ENCODE results near the gene DRC1. TPM values are rescaled to one million over a fixed set of nuclear protein-coding genes. Genes with fewer than 3 reads are reported as not detected.

DRC1 gene
- total RNA-seq, 1 experiment from 2014 or later = not detected

GRCh38 chr2:26356111-26356510, 45.6 kb upstream of the DRC1 start:
- peaks cover 100% of the 10 kb centered on the region for H3K79me2 ChIP-seq (ENCODE audit: insufficient read depth, low read length)

More at GRCh38 chr2:26356111-26356510, 45.6 kb upstream of the DRC1 start:
- H3K36me3 ChIP-seq (ENCODE audit: control insufficient read depth in 1 of 2, insufficient read depth in 2 of 2, low read length in 2 of 2) = no peaks in the 10 kb centered on the region
- POLR2A ChIA-PET = interaction anchor here (4.1 kb wide), 1 partner anchor 10 kb away, joined by 30 read pairs; the partner anchor contains the start of genes ADGRF3 and SELENOI
- H3K27me3 ChIP-seq (ENCODE audit: insufficient read depth, low read length) = no peaks in the 10 kb centered on the region
- H3K9me2 ChIP-seq (ENCODE audit: insufficient read depth) = no peaks in the 10 kb centered on the region
- peak overlapping the region; percentile 33 for H3K27ac ChIP-seq (ENCODE audit: low read depth, low read length)
- H3K9me3 ChIP-seq (ENCODE audit: control insufficient read depth in 1 of 2, insufficient read depth in 1 of 2, low read depth in 1 of 2, low read length in 2 of 2) = no peaks in the 10 kb centered on the region
- CTCF ChIA-PET = no interaction called here
- RAD21 ChIA-PET (ENCODE audit: low non-redundant PET in 1 of 2, low total read pairs in 2 of 2, uncharacterized antibody in 2 of 2, unreplicated experiment in 2 of 2) = no interaction called here
- intact Hi-C loops (cut with micrococcal nuclease) = no loop called here
- no TSS peak for BruUV-seq (replicated peaks)
- no peak overlapping the region for H2AFZ ChIP-seq (ENCODE audit: low read depth, low read length, poor library complexity, severe bottlenecking)
- H4K20me1 ChIP-seq (ENCODE audit: insufficient read depth) = peaks cover 8% of the 10 kb centered on the region; the same call in 1 of the 2 replicates
- ATAC-seq (no peak), DNase-seq (ENCODE audit: low read depth, low spot score) (no peak)
- peaks cover 31 to 69% of the 10 kb centered on the region in 2 experiments for H3K4me1 ChIP-seq (ENCODE audit: control insufficient read depth in 1 of 2, insufficient read depth in 2 of 2, low read length in 2 of 2)
- peak overlapping the region in 1 of 2 experiments; percentile 41; a peak in 2 of 4 replicates for H3K4me3 ChIP-seq (replicated peaks in 1 of 2; ENCODE audit: low read depth in 1 of 2, low read length in 2 of 2)
- H3K9ac ChIP-seq (ENCODE audit: low read length) = peak overlapping the region; percentile 54
- TF ChIP-seq ATF3 (IDR thresholded peaks at IDR 0.05) (no peak), CTCF (IDR thresholded peaks at IDR 0.05 in 2 of 3, conservative IDR thresholded peaks at IDR 0.05 in 1 of 3; ENCODE audit: borderline replicate concordance in 1 of 3, insufficient read depth in 1 of 3, low read depth in 2 of 3, low read length in 2 of 3) (no peak), SIN3A (IDR thresholded peaks at IDR 0.05; ENCODE audit: low read depth) (no peak), RAD21 (IDR thresholded peaks at IDR 0.05; ENCODE audit: low read depth) (no peak), ZFX (IDR thresholded peaks at IDR 0.05) (no peak), MAX (IDR thresholded peaks at IDR 0.05) (no peak), CBX3 (IDR thresholded peaks at IDR 0.05; ENCODE audit: low read depth) (no peak), CEBPB (IDR thresholded peaks at IDR 0.05; ENCODE audit: low read depth) (no peak), ELF1 (IDR thresholded peaks at IDR 0.05; ENCODE audit: borderline replicate concordance, low read depth) (no peak), POLR2AphosphoS5 (IDR thresholded peaks at IDR 0.05; ENCODE audit: low read depth, low read length) (no peak), EZH2 (IDR thresholded peaks at IDR 0.05) (no peak), FOSL1 (IDR thresholded peaks at IDR 0.05; ENCODE audit: low read depth) (no peak), SRF (IDR thresholded peaks at IDR 0.05; ENCODE audit: low read depth) (no peak), ZNF274 (IDR thresholded peaks at IDR 0.05; ENCODE audit: low read depth, low read length) (no peak), YY1 (IDR thresholded peaks at IDR 0.05; ENCODE audit: extremely low read depth, insufficient replicate concordance, low read depth, low read length) (no peak), REST (IDR thresholded peaks at IDR 0.05; ENCODE audit: low read depth) (no peak), ZBTB33 (IDR thresholded peaks at IDR 0.05; ENCODE audit: extremely low read depth, insufficient replicate concordance, low read length) (no peak)
- peak overlapping the region; percentile 71 for H3K4me2 ChIP-seq (ENCODE audit: low read length)
